D721Med (cell line): ENCODE results near the gene SRSF7.

Experiments used
- DNase-seq: peaks from one replicate; pipeline ENCODE4 v3.0.0; 2011; ENCODE audit warnings: low spot score; ENCODE audit not compliant: insufficient read length
- FAIRE-seq: peaks from 2 replicates; lab custom pipeline; 2011; peaks lifted over from hg19 to GRCh38; lab: Jason Lieb, UNC
- CTCF ChIP-seq: IDR thresholded peaks from 2 replicates; pipeline ENCODE4 v1.5.1; 2012; ENCODE audit warnings: mild to moderate bottlenecking, control low read depth; ENCODE audit not compliant: insufficient read depth; ENCODE audit errors: missing control alignments

Gene SRSF7

GRCh38 chr2:38754506-38754905, 3.3 kb upstream of the SRSF7 start:
- no peak for FAIRE-seq
- TF ChIP-seq CTCF = no peak
- DNase-seq = no peak

DNA sequence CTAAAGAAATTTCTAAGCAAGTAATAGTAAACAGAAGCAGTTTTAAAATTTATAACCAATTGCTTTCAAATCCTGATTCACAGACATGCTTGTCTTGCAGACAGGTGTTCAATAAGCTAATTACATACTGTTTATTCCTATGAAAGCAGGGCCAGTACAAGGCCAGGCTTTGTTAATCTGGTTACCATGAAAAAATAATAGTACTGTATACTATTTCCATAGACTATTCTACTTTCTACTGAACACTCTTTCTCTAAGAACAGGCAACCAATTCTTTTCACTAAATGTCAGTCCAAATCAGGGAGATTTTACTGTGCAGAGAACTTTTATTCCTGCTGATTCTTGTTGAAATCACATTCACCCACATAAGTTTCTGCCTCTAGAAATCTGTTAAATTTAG, 2.9 kb upstream of the SRSF7 start:
- no peak for DNase-seq
- no peak for TF ChIP-seq CTCF
- FAIRE-seq = no peak

DNA sequence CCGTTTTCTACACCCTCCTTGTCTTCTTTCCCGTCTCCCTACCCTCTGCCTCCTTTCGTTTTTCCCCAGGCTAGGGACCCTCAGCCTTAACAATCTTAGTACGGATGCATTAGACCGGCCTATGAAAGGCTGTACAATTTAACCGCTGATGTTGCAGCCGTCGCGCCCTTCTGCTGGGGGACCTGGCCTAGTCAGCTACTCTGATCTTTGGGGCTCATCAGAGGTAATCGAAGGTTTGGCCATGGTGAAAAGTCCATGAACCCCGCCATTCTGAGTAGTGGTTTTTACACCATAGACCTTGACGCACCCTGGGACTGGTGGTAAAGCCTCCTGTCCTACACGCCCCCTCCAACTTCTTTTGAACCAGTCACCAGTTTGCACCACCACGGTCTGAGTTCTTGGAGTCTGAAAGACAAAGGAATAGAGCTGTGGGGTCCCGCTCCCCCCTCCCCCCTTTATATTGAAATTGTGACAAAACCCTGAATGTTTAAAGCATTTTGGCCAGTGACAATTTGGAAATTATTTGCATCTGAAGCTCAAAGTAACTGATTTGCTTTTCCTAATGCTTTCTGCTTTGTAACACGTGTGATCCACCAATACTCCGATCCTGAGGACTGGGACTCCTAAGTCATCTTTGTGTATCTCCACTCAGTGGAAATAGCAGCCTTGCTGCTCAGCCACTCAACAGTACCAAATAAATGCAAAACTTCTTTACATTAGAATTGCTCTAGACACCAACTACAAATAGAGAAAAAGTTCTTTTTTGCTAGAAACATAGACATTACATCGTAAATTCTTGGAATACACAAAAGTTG, 642 bp upstream of the SRSF7 start:
- DNase-seq = no peak
- FAIRE-seq = no peak

GRCh38 chr2:38750011-38750890, 910 bp downstream of the SRSF7 start:
- FAIRE-seq = no peak
- DNase-seq = no peak
- no peak for TF ChIP-seq CTCF

More for the DNA sequence above, 642 bp upstream of the SRSF7 start:
- TF ChIP-seq CTCF = no peak

DNA sequence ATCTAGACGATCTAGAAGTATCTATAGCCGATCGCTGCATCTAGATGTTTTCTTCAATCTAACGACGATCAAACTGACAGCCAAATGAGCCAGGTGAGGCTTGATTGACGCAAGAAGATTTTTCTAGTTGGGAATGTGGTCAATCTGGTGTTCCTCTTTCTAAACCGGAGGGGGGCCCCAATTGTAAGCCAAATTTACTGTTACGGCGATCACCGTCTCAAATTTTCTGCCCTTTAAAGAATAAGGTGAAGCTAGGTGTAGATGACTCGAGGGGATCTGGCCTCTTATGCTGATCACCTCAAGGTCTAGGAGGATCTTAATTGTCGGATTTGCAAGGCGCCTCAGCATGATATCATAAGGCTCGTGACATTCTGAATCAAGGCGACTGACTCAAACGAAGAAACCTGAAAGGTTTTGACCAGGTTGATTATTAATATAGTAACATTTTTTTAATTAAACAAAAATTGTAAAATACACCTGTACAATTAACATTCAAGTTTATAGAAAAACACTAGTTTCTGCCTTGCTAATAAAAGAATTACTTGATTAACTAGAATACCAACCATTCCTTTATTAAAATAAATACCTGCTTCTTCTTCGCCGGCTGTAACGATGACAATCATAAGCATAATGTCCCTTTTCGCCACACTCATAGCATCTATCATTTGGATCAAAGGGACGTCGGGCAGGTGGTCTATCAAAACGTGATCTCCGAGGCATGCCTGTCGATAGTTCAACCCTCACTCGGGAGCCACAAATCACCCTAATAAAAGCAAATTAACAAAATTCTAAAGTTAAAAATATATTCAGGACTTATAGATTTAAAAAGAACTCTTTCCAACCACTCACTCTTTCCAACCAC, 2.0 kb downstream of the SRSF7 start:
- FAIRE-seq (no peak), DNase-seq (no peak)
- no peak for TF ChIP-seq CTCF

DNA sequence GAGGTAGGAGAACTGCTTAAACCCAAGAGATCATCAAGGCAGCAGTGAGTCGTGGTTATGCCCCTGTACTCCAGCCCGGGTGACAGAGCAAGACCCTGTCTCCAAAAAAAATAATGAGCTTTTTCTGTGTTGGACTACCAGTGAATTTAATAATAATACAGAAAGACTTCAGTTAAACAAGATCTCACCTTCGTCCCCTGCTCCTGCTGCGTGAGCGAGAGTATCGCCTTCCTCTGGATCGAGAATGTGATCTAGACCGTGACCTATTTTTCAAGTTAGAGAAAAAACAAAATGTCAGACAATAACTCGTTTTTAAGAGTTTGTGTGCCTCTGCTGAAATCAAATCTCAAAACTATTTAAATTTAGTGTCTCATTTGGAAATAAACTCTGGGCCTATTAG, 2.8 kb downstream of the SRSF7 start:
- DNase-seq (no peak), FAIRE-seq (no peak)
- TF ChIP-seq CTCF = no peak
